ENCODE data around the gene LRRC36. TPM values are rescaled to one million over a fixed set of nuclear protein-coding genes. Genes with fewer than 3 reads are reported as not detected.

Gene LRRC36
- total RNA-seq, 1 experiment from 2014 or later, result not detected

- no peaks in the 10 kb centered on the region for H3K9me2 ChIP-seq (ENCODE audit: insufficient read depth)
- intact Hi-C loops (cut with micrococcal nuclease), result no loop called here
- no peak overlapping the region for H3K4me3 ChIP-seq (replicated peaks in 1 of 2; ENCODE audit: low read depth in 1 of 2, low read length in 2 of 2)
- H2AFZ ChIP-seq (ENCODE audit: low read depth, low read length, poor library complexity, severe bottlenecking), result no peak overlapping the region
- POLR2A ChIA-PET, result no interaction called here
- CTCF ChIA-PET, result no interaction called here
- RAD21 ChIA-PET (ENCODE audit: low non-redundant PET in 1 of 2, low total read pairs in 2 of 2, uncharacterized antibody in 2 of 2, unreplicated experiment in 2 of 2), result no interaction called here
- H3K4me2 ChIP-seq (ENCODE audit: low read length), result no peak overlapping the region
- H4K20me1 ChIP-seq (ENCODE audit: insufficient read depth), result no peaks in the 10 kb centered on the region
- no peak overlapping the region for H3K9ac ChIP-seq (ENCODE audit: low read length)
- DNase-seq (ENCODE audit: low read depth, low spot score) (no peak), ATAC-seq (no peak)
- H3K27me3 ChIP-seq (ENCODE audit: insufficient read depth, low read length), result peaks cover 5% of the 10 kb centered on the region
- H3K27ac ChIP-seq (ENCODE audit: low read depth, low read length), result no peak overlapping the region
- peaks cover 5 to 16% of the 10 kb centered on the region in 2 experiments for H3K4me1 ChIP-seq (ENCODE audit: control insufficient read depth in 1 of 2, insufficient read depth in 2 of 2, low read length in 2 of 2)
- TF ChIP-seq POLR2AphosphoS5 (IDR thresholded peaks at IDR 0.05; ENCODE audit: low read depth, low read length) (no peak), CEBPB (IDR thresholded peaks at IDR 0.05; ENCODE audit: low read depth) (no peak), MAX (IDR thresholded peaks at IDR 0.05) (no peak), RAD21 (IDR thresholded peaks at IDR 0.05; ENCODE audit: low read depth) (no peak), JUND (IDR thresholded peaks at IDR 0.05) (no peak), EGR1 (IDR thresholded peaks at IDR 0.05; ENCODE audit: low read depth) (no peak), ELF1 (IDR thresholded peaks at IDR 0.05; ENCODE audit: borderline replicate concordance, low read depth) (no peak), SIN3A (IDR thresholded peaks at IDR 0.05; ENCODE audit: low read depth) (no peak), SRF (IDR thresholded peaks at IDR 0.05; ENCODE audit: low read depth) (no peak), CTCF (IDR thresholded peaks at IDR 0.05 in 2 of 3, conservative IDR thresholded peaks at IDR 0.05 in 1 of 3; ENCODE audit: borderline replicate concordance in 1 of 3, insufficient read depth in 1 of 3, low read depth in 2 of 3, low read length in 2 of 3) (no peak), YY1 (IDR thresholded peaks at IDR 0.05; ENCODE audit: extremely low read depth, insufficient replicate concordance, low read depth, low read length) (no peak), REST (IDR thresholded peaks at IDR 0.05; ENCODE audit: low read depth) (no peak), EZH2phosphoT487 (IDR thresholded peaks at IDR 0.05; ENCODE audit: borderline replicate concordance) (no peak), POLR2A (IDR thresholded peaks at IDR 0.05; ENCODE audit: borderline replicate concordance, extremely low read depth, insufficient read depth, insufficient read length) (no peak)
- no peaks in the 10 kb centered on the region for H3K9me3 ChIP-seq (ENCODE audit: control insufficient read depth in 1 of 2, insufficient read depth in 1 of 2, low read depth in 1 of 2, low read length in 2 of 2)
- no TSS peak for BruUV-seq (replicated peaks)
- no peaks in the 10 kb centered on the region for H3K79me2 ChIP-seq (ENCODE audit: insufficient read depth, low read length)
- no peaks in the 10 kb centered on the region for H3K36me3 ChIP-seq (ENCODE audit: control insufficient read depth in 1 of 2, insufficient read depth in 2 of 2, low read length in 2 of 2)
These were observed 34.4 kb downstream of the LRRC36 start for GRCh38 chr16:67361038-67361437.
